Gastrocnemius medialis (tissue), 4 donors: ENCODE results near the gene ARRB1. TPM values are rescaled to one million over a fixed set of nuclear protein-coding genes. Genes with fewer than 3 reads are reported as not detected.
"Not testable (repeated sequence)": the region's sequence is repeated elsewhere in the genome, so short reads cannot be mapped to it uniquely, and the experiment has no call there.

Experiments
- ATAC-seq, 2 donors: fragments of 150-250 bp; one replicate each; pipeline ENCODE4 v1.9.1; 2016
- DNase-seq, 2 donors: peaks; one replicate each; pipeline ENCODE4 v3.0.0-alpha.2; 2019
- H3K27ac ChIP-seq, 4 donors: fragments of 200-600 bp; sonication (generic); 1 replicate in 1 of 4; 2 replicates in 3 of 4; pipeline ENCODE4 v1.5.1; 2016 to 2018; ENCODE audit warnings: mild to moderate bottlenecking in 2 of 4, moderate library complexity in 1 of 4
- H3K27me3 ChIP-seq, 3 donors: fragments of 200-600 bp; sonication (generic) in 2 of 3; 1 replicate in 1 of 3; 2 replicates in 2 of 3; pipeline versions ENCODE4 v1.5.1 to v1.6.0; 2016 to 2019; ENCODE audit warnings: mild to moderate bottlenecking in 1 of 3, moderate library complexity in 1 of 3
- H3K36me3 ChIP-seq, 2 donors: fragments of 200-600 bp; sonication (generic) in 1 of 2; one replicate each; pipeline ENCODE4 v1.5.1; 2017 to 2018
- H3K4me1 ChIP-seq, 2 donors: fragments of 200-600 bp; sonication (generic) in 1 of 2; one replicate each; pipeline ENCODE4 v1.5.1; 2016 to 2017; ENCODE audit warnings: mild to moderate bottlenecking in 2 of 2
- H3K4me3 ChIP-seq, 4 donors: fragments of 200-600 bp; sonication (generic) in 3 of 4; 1 replicate in 1 of 4; 2 replicates in 3 of 4; pipeline ENCODE4 v1.5.1; 2016 to 2019; ENCODE audit warnings: mild to moderate bottlenecking in 2 of 4
- H3K9me3 ChIP-seq, 3 donors: fragments of 200-600 bp; sonication (generic) in 2 of 3; 1 replicate in 1 of 3; 2 replicates in 2 of 3; pipeline ENCODE4 v1.5.1; 2016 to 2019
- POLR2A ChIP-seq, 2 donors: fragments of 450-650 bp; IDR thresholded peaks; one replicate each; pipeline ENCODE4 v1.6.1; 2017; ENCODE audit warnings: antibody characterized with exemption in 2 of 2, mild to moderate bottlenecking in 2 of 2, moderate library complexity in 2 of 2
- in situ Hi-C, 4 donors: fragments of 200-750 bp; cut with MboI; loops; one replicate each; pipeline versions ENCODE4 v1.15.0 to v1.8.0; 2017; ENCODE audit warnings: low sequenced_read_pairs in 4 of 4
- intact Hi-C: fragments of 100-400 bp; cut with DNase I; formaldehyde crosslinking; loops from one replicate; pipeline ENCODE4 v1.15.1; 2023; ENCODE audit warnings: low total_unique reads
- total RNA-seq, 4 donors: library from RNA; depleted of rRNA; stranded (reverse); fragments of >200 nt; gene quantifications; one replicate each; pipeline versions ENCODE4 v1.1.0 to v1.2.3, GENCODE V29; 2016
- TF ChIP-seq, protein P1 (sequence below), 5 experiments: fragments of 450-650 bp in 3 of 5; fragments of 200-600 bp in 2 of 5; sonication (generic) in 2 of 5; IDR thresholded peaks in 4 of 5; conservative IDR thresholded peaks in 1 of 5; 1 replicate in 4 of 5; 2 replicates in 1 of 5; pipeline ENCODE4 v1.5.1; 2016 to 2019; ENCODE audit warnings: antibody characterized with exemption in 5 of 5, mild to moderate bottlenecking in 3 of 5, moderate library complexity in 3 of 5

Gene ARRB1
- total RNA-seq, 4 donors from 2014 or later: 4.3 to 11.8 (median 5.4) TPM

- Histone ChIP-seq H3K4me3 (no peak overlapping the region), H3K36me3 (no peaks in the 10 kb centered on the region), H3K4me1 (no peaks in the 10 kb centered on the region), H3K27ac (no peak overlapping the region), H3K27me3 (no peaks in the 10 kb centered on the region), H3K9me3 (no peaks in the 10 kb centered on the region)
- intact Hi-C loops: no loop called here
- no peak for TF ChIP-seq POLR2A (IDR thresholded peaks at IDR 0.05)
- DNase-seq (no peak), ATAC-seq (no peak)
- in situ Hi-C loops: no loop called here
Measured at GRCh38 chr11:75374646-75375045, 23.2 kb upstream of the ARRB1 start.

- in situ Hi-C loops (no loop called here), intact Hi-C loops (no loop called here)
- ATAC-seq (no peak), DNase-seq (no peak)
- H3K4me1 ChIP-seq: no peaks in the 10 kb centered on the region
- no peak overlapping the region for H3K4me3 ChIP-seq
- H3K27me3 ChIP-seq: no peaks in the 10 kb centered on the region
- H3K9me3 ChIP-seq: no peaks in the 10 kb centered on the region
- H3K27ac ChIP-seq: no peak overlapping the region
- no peak for TF ChIP-seq POLR2A (IDR thresholded peaks at IDR 0.05)
- TF ChIP-seq, protein P1, sequence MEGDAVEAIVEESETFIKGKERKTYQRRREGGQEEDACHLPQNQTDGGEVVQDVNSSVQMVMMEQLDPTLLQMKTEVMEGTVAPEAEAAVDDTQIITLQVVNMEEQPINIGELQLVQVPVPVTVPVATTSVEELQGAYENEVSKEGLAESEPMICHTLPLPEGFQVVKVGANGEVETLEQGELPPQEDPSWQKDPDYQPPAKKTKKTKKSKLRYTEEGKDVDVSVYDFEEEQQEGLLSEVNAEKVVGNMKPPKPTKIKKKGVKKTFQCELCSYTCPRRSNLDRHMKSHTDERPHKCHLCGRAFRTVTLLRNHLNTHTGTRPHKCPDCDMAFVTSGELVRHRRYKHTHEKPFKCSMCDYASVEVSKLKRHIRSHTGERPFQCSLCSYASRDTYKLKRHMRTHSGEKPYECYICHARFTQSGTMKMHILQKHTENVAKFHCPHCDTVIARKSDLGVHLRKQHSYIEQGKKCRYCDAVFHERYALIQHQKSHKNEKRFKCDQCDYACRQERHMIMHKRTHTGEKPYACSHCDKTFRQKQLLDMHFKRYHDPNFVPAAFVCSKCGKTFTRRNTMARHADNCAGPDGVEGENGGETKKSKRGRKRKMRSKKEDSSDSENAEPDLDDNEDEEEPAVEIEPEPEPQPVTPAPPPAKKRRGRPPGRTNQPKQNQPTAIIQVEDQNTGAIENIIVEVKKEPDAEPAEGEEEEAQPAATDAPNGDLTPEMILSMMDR (IDR thresholded peaks at IDR 0.05 in 4 of 5, conservative IDR thresholded peaks at IDR 0.05 in 1 of 5): no peak
- no peaks in the 10 kb centered on the region for H3K36me3 ChIP-seq
Measured at GRCh38 chr11:75373201-75373600, 21.7 kb upstream of the ARRB1 start.

- ATAC-seq (peak; percentile 19 to 33), DNase-seq (no peak)
- H3K9me3 ChIP-seq: no peaks in the 10 kb centered on the region
- TF ChIP-seq, protein P1 (IDR thresholded peaks at IDR 0.05 in 4 of 5, conservative IDR thresholded peaks at IDR 0.05 in 1 of 5): no peak
- no peaks in the 10 kb centered on the region for H3K4me1 ChIP-seq
- no peak overlapping the region for H3K4me3 ChIP-seq
- no peaks in the 10 kb centered on the region for H3K27me3 ChIP-seq
- H3K36me3 ChIP-seq: no peaks in the 10 kb centered on the region
- no peak overlapping the region for H3K27ac ChIP-seq
- in situ Hi-C loops (no loop called here), intact Hi-C loops (no loop called here)
Measured at GRCh38 chr11:75371949-75372876, 20.8 kb upstream of the ARRB1 start.

GRCh38 chr11:75369560-75370255, 18.2 kb upstream of the ARRB1 start:
- Histone ChIP-seq H3K4me3 (no peak overlapping the region), H3K36me3 (no peaks in the 10 kb centered on the region), H3K9me3 (no peaks in the 10 kb centered on the region), H3K27ac (no peak overlapping the region), H3K27me3 (no peaks in the 10 kb centered on the region), H3K4me1 (no peaks in the 10 kb centered on the region)
- DNase-seq: peak in 1 of 2 donors; percentile 23
- TF ChIP-seq POLR2A (IDR thresholded peaks at IDR 0.05): no peak
- TF ChIP-seq, protein P1 (IDR thresholded peaks at IDR 0.05 in 4 of 5, conservative IDR thresholded peaks at IDR 0.05 in 1 of 5): no peak
- in situ Hi-C loops (no loop called here), intact Hi-C loops (no loop called here)
- no peak for ATAC-seq

- ATAC-seq, H3K27ac ChIP-seq, H3K36me3 ChIP-seq, in situ Hi-C loops, H3K4me3 ChIP-seq, H3K27me3 ChIP-seq, intact Hi-C loops, H3K9me3 ChIP-seq, DNase-seq, H3K4me1 ChIP-seq: not testable (repeated sequence)
Measured at GRCh38 chr11:75366826-75367225, 15.4 kb upstream of the ARRB1 start.
